ENCODE measurements around the gene TBC1D22A.

Gene TBC1D22A

DNA sequence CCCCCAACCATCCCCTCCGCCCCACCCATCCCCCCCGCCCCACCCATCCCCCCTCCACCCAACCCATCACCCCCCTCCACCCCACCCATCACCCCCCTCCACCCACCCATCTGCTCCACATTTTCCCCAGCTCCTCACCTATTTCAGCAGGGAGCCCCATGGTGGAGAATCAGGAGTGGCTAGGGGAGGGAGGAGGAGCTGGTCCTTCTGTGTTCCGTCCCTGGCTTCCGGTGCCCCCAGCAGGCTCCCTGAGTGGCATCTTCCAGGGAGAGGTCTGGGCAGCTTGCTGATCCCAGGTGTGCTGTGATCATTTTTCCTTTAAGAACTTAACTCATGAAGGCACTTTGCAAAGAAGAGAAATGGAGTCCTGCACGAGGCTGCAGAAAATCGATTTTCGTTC lies 365.8 kb downstream of the TBC1D22A start:
- TF ChIP-seq CTCF (IDR thresholded peaks at IDR 0.05; ENCODE audit: unreplicated experiment in 3 of 3): no peak
- H3K27ac Mint-ChIP-seq: no peak overlapping the region
- no peaks in the 10 kb centered on the region for H3K27me3 Mint-ChIP-seq (ENCODE audit: low read depth)
- no peaks in the 10 kb centered on the region for H3K36me3 Mint-ChIP-seq (ENCODE audit: low read depth)
- no peaks in the 10 kb centered on the region for H3K9me3 Mint-ChIP-seq
- H3K4me1 Mint-ChIP-seq: peaks cover 4% of the 10 kb centered on the region
- H3K4me3 Mint-ChIP-seq: no peak overlapping the region

DNA sequence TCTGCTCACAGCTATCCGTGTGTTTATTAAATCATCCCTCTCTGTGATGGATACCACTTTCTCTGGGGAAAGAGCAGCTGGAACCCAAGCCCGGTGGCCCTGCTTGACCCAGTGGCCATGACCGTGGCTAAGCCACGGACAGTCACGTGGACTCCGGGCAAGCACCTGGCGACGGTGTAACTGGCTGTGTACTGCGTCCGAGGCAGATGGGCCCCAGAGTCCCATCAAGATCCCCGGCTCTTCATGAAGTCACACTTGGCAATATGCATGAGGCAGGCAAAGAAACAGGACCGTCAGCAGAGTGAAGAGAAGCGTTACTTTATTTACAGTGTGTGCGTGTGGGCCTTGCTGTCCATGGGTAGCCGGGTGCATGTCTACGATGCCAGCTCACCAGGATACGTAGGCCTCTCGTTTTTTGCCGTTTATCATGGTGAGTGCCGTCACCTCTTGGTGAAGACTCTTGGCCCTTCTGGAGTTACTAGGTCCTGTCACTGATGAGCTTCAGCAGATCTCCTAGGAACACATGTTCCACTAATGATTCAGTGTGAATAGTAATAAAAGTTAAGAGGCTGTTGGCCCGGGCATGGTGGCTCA lies 366.3 kb downstream of the TBC1D22A start:
- no peak overlapping the region for H3K27ac Mint-ChIP-seq
- no peak overlapping the region for H3K4me3 Mint-ChIP-seq
- H3K36me3 Mint-ChIP-seq (ENCODE audit: low read depth): no peaks in the 10 kb centered on the region
- no peak for TF ChIP-seq CTCF (IDR thresholded peaks at IDR 0.05; ENCODE audit: unreplicated experiment in 3 of 3)
- H3K27me3 Mint-ChIP-seq (ENCODE audit: low read depth): no peaks in the 10 kb centered on the region
- H3K9me3 Mint-ChIP-seq: no peaks in the 10 kb centered on the region
- H3K4me1 Mint-ChIP-seq: peaks cover under 1% of the 10 kb centered on the region

- Mint-ChIP-seq H3K4me1 (peaks cover 6% of the 10 kb centered on the region), H3K27me3 (ENCODE audit: low read depth) (no peaks in the 10 kb centered on the region), H3K4me3 (no peak overlapping the region), H3K27ac (no peak overlapping the region), H3K9me3 (no peaks in the 10 kb centered on the region), H3K36me3 (ENCODE audit: low read depth) (no peaks in the 10 kb centered on the region)
- no peak for TF ChIP-seq CTCF (IDR thresholded peaks at IDR 0.05; ENCODE audit: unreplicated experiment in 3 of 3)
Measured at GRCh38 chr22:47129902-47130635, 367.6 kb downstream of the TBC1D22A start.

DNA sequence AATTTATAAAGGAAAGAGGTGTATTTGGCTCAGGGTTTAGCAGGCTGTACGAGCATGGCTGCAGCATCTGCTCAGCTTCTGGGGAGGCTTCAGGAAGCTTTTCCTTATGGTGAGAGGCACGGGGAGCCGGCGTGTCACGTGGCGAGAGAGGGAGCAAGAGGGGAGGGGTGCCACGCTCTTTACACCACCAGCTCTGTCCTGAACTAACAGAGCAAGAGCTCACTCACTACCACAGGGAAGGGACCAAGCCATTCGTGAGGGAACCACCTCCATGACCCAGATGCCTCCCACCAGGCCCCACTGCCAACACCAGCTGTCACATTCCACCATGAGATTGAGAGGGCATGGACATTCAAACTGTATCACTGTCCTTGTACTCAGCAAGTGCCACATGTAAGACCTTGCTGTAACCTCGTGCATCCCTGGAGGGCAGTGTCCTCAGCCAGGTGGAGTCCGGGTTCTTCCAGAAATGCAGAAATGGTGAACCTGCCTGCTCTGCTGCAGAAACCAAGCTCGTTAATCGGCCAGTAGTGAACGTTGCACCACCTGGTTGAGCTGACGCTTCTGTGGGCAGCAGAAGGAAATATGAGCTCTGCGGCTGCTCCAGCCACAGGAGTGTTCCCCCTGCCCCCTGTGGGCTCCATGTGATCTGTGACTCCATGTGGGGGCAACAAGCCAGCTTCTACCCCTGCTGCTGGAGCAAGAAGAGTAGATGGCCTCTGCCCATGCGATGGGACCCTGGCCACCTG lies 368.6 kb downstream of the TBC1D22A start:
- Mint-ChIP-seq H3K4me3 (no peak overlapping the region), H3K4me1 (peaks cover 6% of the 10 kb centered on the region), H3K27me3 (ENCODE audit: low read depth) (no peaks in the 10 kb centered on the region), H3K36me3 (ENCODE audit: low read depth) (no peaks in the 10 kb centered on the region), H3K27ac (no peak overlapping the region), H3K9me3 (no peaks in the 10 kb centered on the region)
- TF ChIP-seq CTCF (IDR thresholded peaks at IDR 0.05; ENCODE audit: unreplicated experiment in 3 of 3): no peak

GRCh38 chr22:47131632-47132427 lies 369.4 kb downstream of the TBC1D22A start:
- Mint-ChIP-seq H3K4me1 (peaks cover 6% of the 10 kb centered on the region), H3K9me3 (no peaks in the 10 kb centered on the region), H3K36me3 (ENCODE audit: low read depth) (no peaks in the 10 kb centered on the region), H3K4me3 (no peak overlapping the region), H3K27ac (no peak overlapping the region), H3K27me3 (ENCODE audit: low read depth) (no peaks in the 10 kb centered on the region)
- TF ChIP-seq CTCF (IDR thresholded peaks at IDR 0.05; ENCODE audit: unreplicated experiment in 3 of 3): no peak
